ENCODE measurements around the gene WDR6.

The WDR6 gene

DNA sequence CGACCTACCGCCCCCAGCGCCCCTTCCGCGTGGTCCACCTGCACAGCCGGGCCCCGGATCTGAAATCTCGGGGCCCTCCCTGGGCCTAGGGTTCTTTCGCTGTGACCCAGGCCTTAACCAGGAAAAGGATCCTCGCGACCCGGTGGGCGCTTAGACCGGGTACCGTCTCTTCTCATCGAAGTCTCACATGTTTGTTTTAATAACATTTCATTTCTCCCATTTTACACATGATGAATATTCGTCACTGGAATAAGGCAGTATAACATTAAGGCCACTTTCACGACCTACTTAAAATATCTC, 11.5 kb downstream of the WDR6 start:
- FAIRE-seq (no peak), DNase-seq (ENCODE audit: insufficient read length, low spot score) (no peak)
- TF ChIP-seq TAF1 (IDR thresholded peaks at IDR 0.05; ENCODE audit: low read depth, low read length) (no peak), POU2F2 (IDR thresholded peaks at IDR 0.05; ENCODE audit: low read depth, low read length) (no peak), POLR2A (IDR thresholded peaks at IDR 0.05; ENCODE audit: low read depth, low read length) (no peak; the same call in 1 of the 2 replicates), PAX5 (IDR thresholded peaks at IDR 0.05; ENCODE audit: insufficient read depth, low read length, severe bottlenecking) (no peak), SPI1 (IDR thresholded peaks at IDR 0.05; ENCODE audit: low read depth, low read length) (no peak), POLR2AphosphoS5 (IDR thresholded peaks at IDR 0.05; ENCODE audit: low read depth, low read length) (no peak)

DNA sequence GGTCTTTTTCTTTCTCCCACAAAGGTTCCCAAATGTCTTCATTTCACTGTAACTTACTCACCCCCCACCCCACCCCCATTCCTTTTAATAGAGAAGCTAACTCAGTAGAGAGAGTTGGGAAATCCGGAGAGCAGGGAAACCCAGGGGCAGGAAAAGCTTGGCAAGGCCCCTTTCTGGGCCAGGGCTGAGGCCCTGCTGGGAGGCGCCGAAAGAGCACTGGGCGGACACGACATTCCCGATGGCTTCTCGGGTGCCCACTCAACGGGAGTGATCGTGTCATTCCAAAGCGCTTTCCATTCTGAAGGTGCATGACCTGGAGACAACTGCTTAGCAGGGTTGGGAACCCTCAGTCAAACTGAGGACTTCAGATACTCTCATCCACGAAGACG, 12.7 kb downstream of the WDR6 start:
- peak; percentile 20; the same call in 1 of the 2 replicates for TF ChIP-seq POLR2AphosphoS5 (IDR thresholded peaks at IDR 0.05; ENCODE audit: low read depth, low read length)
- peak; percentile 47; the same call in 1 of the 2 replicates for TF ChIP-seq POLR2A (IDR thresholded peaks at IDR 0.05; ENCODE audit: low read depth, low read length)
- TF ChIP-seq POU2F2 (IDR thresholded peaks at IDR 0.05; ENCODE audit: low read depth, low read length): no peak
- no peak for TF ChIP-seq SPI1 (IDR thresholded peaks at IDR 0.05; ENCODE audit: low read depth, low read length)
- TF ChIP-seq TAF1 (IDR thresholded peaks at IDR 0.05; ENCODE audit: low read depth, low read length): no peak
- TF ChIP-seq PAX5 (IDR thresholded peaks at IDR 0.05; ENCODE audit: insufficient read depth, low read length, severe bottlenecking): no peak
- DNase-seq (ENCODE audit: insufficient read length, low spot score) (no peak), FAIRE-seq (no peak)

- DNase-seq (ENCODE audit: insufficient read length, low spot score) (peak; percentile 42), FAIRE-seq (peak; percentile 80)
- TF ChIP-seq PAX5 (IDR thresholded peaks at IDR 0.05; ENCODE audit: insufficient read depth, low read length, severe bottlenecking) (no peak), POLR2A (IDR thresholded peaks at IDR 0.05; ENCODE audit: low read depth, low read length) (peak; percentile 64), SPI1 (IDR thresholded peaks at IDR 0.05; ENCODE audit: low read depth, low read length) (peak; percentile 76), POLR2AphosphoS5 (IDR thresholded peaks at IDR 0.05; ENCODE audit: low read depth, low read length) (peak; percentile 65; the same call in 1 of the 2 replicates), TAF1 (IDR thresholded peaks at IDR 0.05; ENCODE audit: low read depth, low read length) (peak; percentile 53; the same call in 1 of the 2 replicates), POU2F2 (IDR thresholded peaks at IDR 0.05; ENCODE audit: low read depth, low read length) (no peak; the same call in 1 of the 2 replicates)
Measured at GRCh38 chr3:49020330-49021212, 13.4 kb downstream of the WDR6 start.

DNA sequence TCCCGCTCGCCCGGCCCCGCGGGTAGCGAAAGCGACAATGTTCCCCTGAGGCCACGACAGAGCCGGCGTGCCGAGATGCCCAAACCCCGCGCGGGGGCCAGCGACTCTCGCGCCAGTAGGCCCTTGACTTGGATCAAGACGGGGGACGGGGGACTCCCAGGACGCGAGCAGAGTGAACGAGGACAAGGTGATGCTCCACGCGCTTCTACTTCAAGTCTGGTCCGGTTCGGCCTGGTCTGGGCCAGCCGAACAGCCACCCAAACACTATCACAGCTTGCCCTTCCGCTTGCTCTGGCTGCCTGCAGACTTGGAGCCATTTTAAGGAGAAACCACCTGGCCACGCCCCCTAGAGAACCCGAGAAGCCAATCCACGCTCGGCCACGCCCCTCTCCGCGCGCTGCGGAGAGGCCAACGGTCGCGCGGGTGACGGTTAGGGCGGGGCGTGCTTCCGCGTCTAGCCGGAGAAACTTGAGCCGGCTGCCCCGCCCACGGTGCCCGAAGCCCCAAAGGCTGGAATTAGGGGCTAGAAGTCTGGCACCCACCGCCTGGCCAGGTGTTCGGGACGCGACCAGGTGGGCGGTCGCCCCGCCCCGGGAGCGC, 14.1 kb downstream of the WDR6 start:
- FAIRE-seq: no peak
- DNase-seq (ENCODE audit: insufficient read length, low spot score): peak; percentile 89
- TF ChIP-seq PAX5 (IDR thresholded peaks at IDR 0.05; ENCODE audit: insufficient read depth, low read length, severe bottlenecking) (no peak), POLR2AphosphoS5 (IDR thresholded peaks at IDR 0.05; ENCODE audit: low read depth, low read length) (peak; percentile 100), TAF1 (IDR thresholded peaks at IDR 0.05; ENCODE audit: low read depth, low read length) (peak; percentile 94), SPI1 (IDR thresholded peaks at IDR 0.05; ENCODE audit: low read depth, low read length) (no peak), POU2F2 (IDR thresholded peaks at IDR 0.05; ENCODE audit: low read depth, low read length) (peak; percentile 94), POLR2A (IDR thresholded peaks at IDR 0.05; ENCODE audit: low read depth, low read length) (peak; percentile 99)

DNA sequence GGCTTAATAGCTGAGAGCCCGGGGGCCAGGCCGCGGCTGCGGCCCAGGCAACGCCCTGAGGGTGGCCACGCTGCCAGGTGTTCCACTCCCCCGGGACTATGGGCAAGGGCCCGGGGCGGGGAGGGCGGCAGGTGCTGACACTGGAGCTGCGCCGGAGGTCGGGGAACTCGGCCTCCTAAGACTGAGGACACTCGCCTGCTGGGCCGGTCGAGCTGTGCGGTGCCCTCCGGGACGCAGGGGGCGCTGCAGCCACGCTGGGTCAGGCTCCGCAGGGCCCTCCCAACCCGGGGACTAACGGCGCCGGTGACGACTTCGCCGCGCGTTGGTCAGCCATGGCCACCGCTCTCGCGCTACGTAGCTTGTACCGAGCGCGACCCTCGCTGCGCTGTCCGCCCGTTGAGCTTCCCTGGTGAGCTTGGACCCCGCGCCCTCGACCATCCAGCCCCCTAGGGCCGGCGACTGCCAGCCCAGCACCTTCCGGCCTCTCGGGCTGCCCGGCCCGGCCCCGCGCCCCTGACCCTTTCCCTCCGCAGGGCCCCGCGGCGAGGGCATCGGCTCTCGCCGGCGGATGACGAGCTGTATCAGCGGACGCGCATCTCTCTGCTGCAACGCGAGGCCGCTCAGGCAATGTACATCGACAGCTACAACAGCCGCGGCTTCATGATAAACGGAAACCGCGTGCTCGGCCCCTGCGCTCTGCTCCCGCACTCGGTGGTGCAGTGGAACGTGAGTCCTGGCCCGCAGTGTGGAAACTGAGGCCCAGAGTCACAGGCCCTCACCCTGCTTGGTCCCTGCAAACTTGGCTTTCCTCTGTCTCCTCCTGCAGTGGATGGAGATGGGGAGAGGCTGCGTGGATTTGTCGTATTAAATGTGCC, 14.9 kb downstream of the WDR6 start, which contains the start of gene NDUFAF3:
Gene NDUFAF3, plus strand, starts transcription at position 309 of the 875 bp plus-strand sequence. Its CDS starts 24 bp downstream, at position 333.
- TF ChIP-seq TAF1 (IDR thresholded peaks at IDR 0.05; ENCODE audit: low read depth, low read length) (peak; percentile 86), SPI1 (IDR thresholded peaks at IDR 0.05; ENCODE audit: low read depth, low read length) (no peak), POLR2AphosphoS5 (IDR thresholded peaks at IDR 0.05; ENCODE audit: low read depth, low read length) (peak; percentile 94), POLR2A (IDR thresholded peaks at IDR 0.05; ENCODE audit: low read depth, low read length) (peak; percentile 95), PAX5 (IDR thresholded peaks at IDR 0.05; ENCODE audit: insufficient read depth, low read length, severe bottlenecking) (peak; percentile 35), POU2F2 (IDR thresholded peaks at IDR 0.05; ENCODE audit: low read depth, low read length) (peak; percentile 58; the same call in 1 of the 2 replicates)
- FAIRE-seq (peak; percentile 98), DNase-seq (ENCODE audit: insufficient read length, low spot score) (peak; percentile 88)

- no peak for DNase-seq (ENCODE audit: insufficient read length, low spot score)
- no peak for FAIRE-seq
- TF ChIP-seq POLR2AphosphoS5 (IDR thresholded peaks at IDR 0.05; ENCODE audit: low read depth, low read length): no peak; the same call in 1 of the 2 replicates
Measured at GRCh38 chr3:49022688-49023171, 15.5 kb downstream of the WDR6 start.

GRCh38 chr3:49023775-49024174, 16.6 kb downstream of the WDR6 start:
- DNase-seq (ENCODE audit: insufficient read length, low spot score) (no peak), FAIRE-seq (no peak)
- TF ChIP-seq PAX5 (IDR thresholded peaks at IDR 0.05; ENCODE audit: insufficient read depth, low read length, severe bottlenecking): no peak
- no peak for TF ChIP-seq POLR2A (IDR thresholded peaks at IDR 0.05; ENCODE audit: low read depth, low read length)
- TF ChIP-seq SPI1 (IDR thresholded peaks at IDR 0.05; ENCODE audit: low read depth, low read length): no peak
- TF ChIP-seq POLR2AphosphoS5 (IDR thresholded peaks at IDR 0.05; ENCODE audit: low read depth, low read length): no peak

- DNase-seq (ENCODE audit: insufficient read length, low spot score) (no peak), FAIRE-seq (no peak)
Measured at GRCh38 chr3:49024449-49024848, 17.3 kb downstream of the WDR6 start.

More at GRCh38 chr3:49024449-49024848, 17.3 kb downstream of the WDR6 start:
- TF ChIP-seq POU2F2 (IDR thresholded peaks at IDR 0.05; ENCODE audit: low read depth, low read length) (no peak), POLR2AphosphoS5 (IDR thresholded peaks at IDR 0.05; ENCODE audit: low read depth, low read length) (0 out of 2 replicates have a peak, but pooled peaks have one; percentile 20)
